Measurements from ENCODE around the gene MFN1. TPM values are rescaled to one million over a fixed set of nuclear protein-coding genes. Genes with fewer than 3 reads are reported as not detected.
A peak's percentile ranks its signal among the peaks of the same experiment; 100 is the strongest.
"Not testable (repeated sequence)": the region's sequence is repeated elsewhere in the genome, so short reads cannot be mapped to it uniquely, and the experiment has no call there.

The MFN1 gene
- polyA plus RNA-seq (2013, experiment 1 of 2): 29.4 TPM
- 35.6 TPM for polyA plus RNA-seq (2013, experiment 2 of 2)

GRCh38 chr3:179347345-179348194 lies at the start of gene MFN1:
Gene MFN1, plus strand, starts transcription at chr3:179347709. Its CDS starts 1,143 bp downstream, at chr3:179348852.
- Histone ChIP-seq H3K36me3 (ENCODE audit: control insufficient read depth, insufficient read depth, low read length) (peaks cover 27% of the 10 kb centered on the region), H3K4me3 (ENCODE audit: extremely low read depth, insufficient read depth, low read length, poor library complexity, severe bottlenecking) (peak within 1 kb of the TSS; percentile 84), H3K27ac (ENCODE audit: low read depth, low read length, severe bottlenecking) (peak within 1 kb of the TSS; percentile 82), H3K4me1 (ENCODE audit: control insufficient read depth, insufficient read depth, low read length, poor library complexity, severe bottlenecking) (no peaks in the 10 kb centered on the region), H3K9me3 (ENCODE audit: control insufficient read depth, low read length) (no peaks in the 10 kb centered on the region)
- WGBS, 2 experiments (ENCODE audit: insufficient coverage in 2 of 2): 0 to 1% methylated on average over 43 to 48 of the region's 63 CpGs

GRCh38 chr3:179297971-179298725 lies 49.4 kb upstream of the MFN1 start:
- Histone ChIP-seq H3K4me1 (ENCODE audit: control insufficient read depth, insufficient read depth, low read length, poor library complexity, severe bottlenecking) (no peaks in the 10 kb centered on the region), H3K27ac (ENCODE audit: low read depth, low read length, severe bottlenecking) (peak overlapping the region; percentile 79)
- WGBS, 2 experiments (ENCODE audit: insufficient coverage in 2 of 2): 74 to 92% methylated on average over 3 to 5 of the region's 5 CpGs

GRCh38 chr3:179299316-179299715 lies 48.2 kb upstream of the MFN1 start:
- Histone ChIP-seq H3K4me3 (ENCODE audit: extremely low read depth, insufficient read depth, low read length, poor library complexity, severe bottlenecking) (no peak overlapping the region), H3K36me3 (ENCODE audit: control insufficient read depth, insufficient read depth, low read length) (no peaks in the 10 kb centered on the region), H3K9me3 (ENCODE audit: control insufficient read depth, low read length) (no peaks in the 10 kb centered on the region), H3K4me1 (ENCODE audit: control insufficient read depth, insufficient read depth, low read length, poor library complexity, severe bottlenecking) (no peaks in the 10 kb centered on the region), H3K27ac (ENCODE audit: low read depth, low read length, severe bottlenecking) (no peak overlapping the region)
- no CpG with 5 or more reads among the region's 2 CpGs for WGBS, 2 experiments (ENCODE audit: insufficient coverage in 2 of 2)

More at GRCh38 chr3:179297971-179298725, 49.4 kb upstream of the MFN1 start:
- Histone ChIP-seq H3K4me3 (ENCODE audit: extremely low read depth, insufficient read depth, low read length, poor library complexity, severe bottlenecking) (no peak overlapping the region), H3K9me3 (ENCODE audit: control insufficient read depth, low read length) (no peaks in the 10 kb centered on the region), H3K36me3 (ENCODE audit: control insufficient read depth, insufficient read depth, low read length) (no peaks in the 10 kb centered on the region)

GRCh38 chr3:179299999-179300613 lies 47.4 kb upstream of the MFN1 start:
- WGBS, 2 experiments (ENCODE audit: insufficient coverage in 2 of 2): 85 to 94% methylated on average over 2 to 4 of the region's 5 CpGs
- no peak overlapping the region for H3K27ac ChIP-seq (ENCODE audit: low read depth, low read length, severe bottlenecking)
- no peak overlapping the region for H3K4me3 ChIP-seq (ENCODE audit: extremely low read depth, insufficient read depth, low read length, poor library complexity, severe bottlenecking)
- no peaks in the 10 kb centered on the region for H3K9me3 ChIP-seq (ENCODE audit: control insufficient read depth, low read length)
- H3K4me1 ChIP-seq (ENCODE audit: control insufficient read depth, insufficient read depth, low read length, poor library complexity, severe bottlenecking): no peaks in the 10 kb centered on the region
- H3K36me3 ChIP-seq (ENCODE audit: control insufficient read depth, insufficient read depth, low read length): no peaks in the 10 kb centered on the region

GRCh38 chr3:179301645-179302044 lies 45.9 kb upstream of the MFN1 start:
- WGBS, 2 experiments (ENCODE audit: insufficient coverage in 2 of 2): no CpG with 5 or more reads among the region's 3 CpGs
- Histone ChIP-seq H3K9me3 (ENCODE audit: control insufficient read depth, low read length) (no peaks in the 10 kb centered on the region), H3K27ac (ENCODE audit: low read depth, low read length, severe bottlenecking) (no peak overlapping the region), H3K4me1 (ENCODE audit: control insufficient read depth, insufficient read depth, low read length, poor library complexity, severe bottlenecking) (no peaks in the 10 kb centered on the region), H3K36me3 (ENCODE audit: control insufficient read depth, insufficient read depth, low read length) (no peaks in the 10 kb centered on the region), H3K4me3 (ENCODE audit: extremely low read depth, insufficient read depth, low read length, poor library complexity, severe bottlenecking) (no peak overlapping the region)

- 67 to 87% methylated on average over 1 to 3 of the region's 7 CpGs for WGBS, 2 experiments (ENCODE audit: insufficient coverage in 2 of 2)
- Histone ChIP-seq H3K27ac (ENCODE audit: low read depth, low read length, severe bottlenecking) (no peak overlapping the region), H3K9me3 (ENCODE audit: control insufficient read depth, low read length) (no peaks in the 10 kb centered on the region), H3K4me3 (ENCODE audit: extremely low read depth, insufficient read depth, low read length, poor library complexity, severe bottlenecking) (no peak overlapping the region), H3K4me1 (ENCODE audit: control insufficient read depth, insufficient read depth, low read length, poor library complexity, severe bottlenecking) (no peaks in the 10 kb centered on the region), H3K36me3 (ENCODE audit: control insufficient read depth, insufficient read depth, low read length) (no peaks in the 10 kb centered on the region)
These were observed 45.4 kb upstream of the MFN1 start for GRCh38 chr3:179302111-179302510.

- no peaks in the 10 kb centered on the region for H3K4me1 ChIP-seq (ENCODE audit: control insufficient read depth, insufficient read depth, low read length, poor library complexity, severe bottlenecking)
- no peaks in the 10 kb centered on the region for H3K9me3 ChIP-seq (ENCODE audit: control insufficient read depth, low read length)
- no peak overlapping the region for H3K4me3 ChIP-seq (ENCODE audit: extremely low read depth, insufficient read depth, low read length, poor library complexity, severe bottlenecking)
- no peaks in the 10 kb centered on the region for H3K36me3 ChIP-seq (ENCODE audit: control insufficient read depth, insufficient read depth, low read length)
- no peak overlapping the region for H3K27ac ChIP-seq (ENCODE audit: low read depth, low read length, severe bottlenecking)
- WGBS, 2 experiments (ENCODE audit: insufficient coverage in 2 of 2): no CpG with 5 or more reads among the region's 2 CpGs
These were observed 42.9 kb upstream of the MFN1 start for GRCh38 chr3:179304605-179305004.

GRCh38 chr3:179307362-179307761 lies 40.1 kb upstream of the MFN1 start:
- not testable (repeated sequence) for H3K4me3 ChIP-seq (ENCODE audit: extremely low read depth, insufficient read depth, low read length, poor library complexity, severe bottlenecking); H3K27ac ChIP-seq (ENCODE audit: low read depth, low read length, severe bottlenecking); H3K36me3 ChIP-seq (ENCODE audit: control insufficient read depth, insufficient read depth, low read length); H3K9me3 ChIP-seq (ENCODE audit: control insufficient read depth, low read length); H3K4me1 ChIP-seq (ENCODE audit: control insufficient read depth, insufficient read depth, low read length, poor library complexity, severe bottlenecking)
- WGBS, 2 experiments (ENCODE audit: insufficient coverage in 2 of 2): 100% methylated on average over 1 of the region's 2 CpGs

GRCh38 chr3:179308001-179308400 lies 39.5 kb upstream of the MFN1 start:
- Histone ChIP-seq H3K36me3 (ENCODE audit: control insufficient read depth, insufficient read depth, low read length) (no peaks in the 10 kb centered on the region), H3K27ac (ENCODE audit: low read depth, low read length, severe bottlenecking) (no peak overlapping the region), H3K4me1 (ENCODE audit: control insufficient read depth, insufficient read depth, low read length, poor library complexity, severe bottlenecking) (no peaks in the 10 kb centered on the region), H3K9me3 (ENCODE audit: control insufficient read depth, low read length) (no peaks in the 10 kb centered on the region), H3K4me3 (ENCODE audit: extremely low read depth, insufficient read depth, low read length, poor library complexity, severe bottlenecking) (no peak overlapping the region)

GRCh38 chr3:179309225-179310078 lies 38.1 kb upstream of the MFN1 start:
- no CpG with 5 or more reads among the region's 1 CpG for WGBS, 2 experiments (ENCODE audit: insufficient coverage in 2 of 2)
- Histone ChIP-seq H3K9me3 (ENCODE audit: control insufficient read depth, low read length) (no peaks in the 10 kb centered on the region), H3K27ac (ENCODE audit: low read depth, low read length, severe bottlenecking) (no peak overlapping the region), H3K36me3 (ENCODE audit: control insufficient read depth, insufficient read depth, low read length) (no peaks in the 10 kb centered on the region), H3K4me3 (ENCODE audit: extremely low read depth, insufficient read depth, low read length, poor library complexity, severe bottlenecking) (no peak overlapping the region), H3K4me1 (ENCODE audit: control insufficient read depth, insufficient read depth, low read length, poor library complexity, severe bottlenecking) (no peaks in the 10 kb centered on the region)

Data from mesodermal cell (in vitro differentiated cells).